ENCODE measurements around the gene SEC23IP.

DNA sequence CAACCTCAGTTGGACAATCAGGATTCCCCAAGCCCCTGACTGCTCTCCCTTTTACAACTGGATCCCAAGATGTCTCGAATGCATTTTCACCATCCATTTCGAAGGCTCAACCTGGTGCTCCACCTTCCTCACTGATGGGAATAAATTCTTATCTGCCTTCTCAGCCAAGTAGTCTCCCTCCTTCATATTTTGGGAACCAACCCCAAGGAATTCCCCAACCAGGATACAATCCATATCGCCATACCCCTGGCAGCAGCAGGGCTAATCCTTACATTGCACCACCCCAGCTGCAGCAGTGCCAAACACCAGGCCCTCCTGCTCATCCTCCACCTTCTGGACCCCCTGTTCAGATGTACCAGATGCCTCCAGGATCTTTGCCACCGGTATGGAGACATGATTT, 6.0 kb downstream of the SEC23IP start:
- TF ChIP-seq, protein P1, sequence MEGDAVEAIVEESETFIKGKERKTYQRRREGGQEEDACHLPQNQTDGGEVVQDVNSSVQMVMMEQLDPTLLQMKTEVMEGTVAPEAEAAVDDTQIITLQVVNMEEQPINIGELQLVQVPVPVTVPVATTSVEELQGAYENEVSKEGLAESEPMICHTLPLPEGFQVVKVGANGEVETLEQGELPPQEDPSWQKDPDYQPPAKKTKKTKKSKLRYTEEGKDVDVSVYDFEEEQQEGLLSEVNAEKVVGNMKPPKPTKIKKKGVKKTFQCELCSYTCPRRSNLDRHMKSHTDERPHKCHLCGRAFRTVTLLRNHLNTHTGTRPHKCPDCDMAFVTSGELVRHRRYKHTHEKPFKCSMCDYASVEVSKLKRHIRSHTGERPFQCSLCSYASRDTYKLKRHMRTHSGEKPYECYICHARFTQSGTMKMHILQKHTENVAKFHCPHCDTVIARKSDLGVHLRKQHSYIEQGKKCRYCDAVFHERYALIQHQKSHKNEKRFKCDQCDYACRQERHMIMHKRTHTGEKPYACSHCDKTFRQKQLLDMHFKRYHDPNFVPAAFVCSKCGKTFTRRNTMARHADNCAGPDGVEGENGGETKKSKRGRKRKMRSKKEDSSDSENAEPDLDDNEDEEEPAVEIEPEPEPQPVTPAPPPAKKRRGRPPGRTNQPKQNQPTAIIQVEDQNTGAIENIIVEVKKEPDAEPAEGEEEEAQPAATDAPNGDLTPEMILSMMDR (IDR thresholded peaks at IDR 0.05) = no peak
- TF ChIP-seq, protein P2, sequence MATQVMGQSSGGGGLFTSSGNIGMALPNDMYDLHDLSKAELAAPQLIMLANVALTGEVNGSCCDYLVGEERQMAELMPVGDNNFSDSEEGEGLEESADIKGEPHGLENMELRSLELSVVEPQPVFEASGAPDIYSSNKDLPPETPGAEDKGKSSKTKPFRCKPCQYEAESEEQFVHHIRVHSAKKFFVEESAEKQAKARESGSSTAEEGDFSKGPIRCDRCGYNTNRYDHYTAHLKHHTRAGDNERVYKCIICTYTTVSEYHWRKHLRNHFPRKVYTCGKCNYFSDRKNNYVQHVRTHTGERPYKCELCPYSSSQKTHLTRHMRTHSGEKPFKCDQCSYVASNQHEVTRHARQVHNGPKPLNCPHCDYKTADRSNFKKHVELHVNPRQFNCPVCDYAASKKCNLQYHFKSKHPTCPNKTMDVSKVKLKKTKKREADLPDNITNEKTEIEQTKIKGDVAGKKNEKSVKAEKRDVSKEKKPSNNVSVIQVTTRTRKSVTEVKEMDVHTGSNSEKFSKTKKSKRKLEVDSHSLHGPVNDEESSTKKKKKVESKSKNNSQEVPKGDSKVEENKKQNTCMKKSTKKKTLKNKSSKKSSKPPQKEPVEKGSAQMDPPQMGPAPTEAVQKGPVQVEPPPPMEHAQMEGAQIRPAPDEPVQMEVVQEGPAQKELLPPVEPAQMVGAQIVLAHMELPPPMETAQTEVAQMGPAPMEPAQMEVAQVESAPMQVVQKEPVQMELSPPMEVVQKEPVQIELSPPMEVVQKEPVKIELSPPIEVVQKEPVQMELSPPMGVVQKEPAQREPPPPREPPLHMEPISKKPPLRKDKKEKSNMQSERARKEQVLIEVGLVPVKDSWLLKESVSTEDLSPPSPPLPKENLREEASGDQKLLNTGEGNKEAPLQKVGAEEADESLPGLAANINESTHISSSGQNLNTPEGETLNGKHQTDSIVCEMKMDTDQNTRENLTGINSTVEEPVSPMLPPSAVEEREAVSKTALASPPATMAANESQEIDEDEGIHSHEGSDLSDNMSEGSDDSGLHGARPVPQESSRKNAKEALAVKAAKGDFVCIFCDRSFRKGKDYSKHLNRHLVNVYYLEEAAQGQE (IDR thresholded peaks at IDR 0.05; ENCODE audit: insufficient read depth in 1 of 2, low read depth in 2 of 2, low read length in 1 of 2) = no peak
- TF ChIP-seq TCF7L2 (IDR thresholded peaks at IDR 0.05; ENCODE audit: low read depth, low read length) (no peak), SIN3A (IDR thresholded peaks at IDR 0.05; ENCODE audit: borderline replicate concordance, insufficient read depth, low read depth, low read length) (no peak)
